ENCODE data around the gene GIGYF2. TPM values are rescaled to one million over a fixed set of nuclear protein-coding genes. Genes with fewer than 3 reads are reported as not detected.

The GIGYF2 gene
- total RNA-seq, 1 experiment from 2014 or later: 60.6 TPM

DNA sequence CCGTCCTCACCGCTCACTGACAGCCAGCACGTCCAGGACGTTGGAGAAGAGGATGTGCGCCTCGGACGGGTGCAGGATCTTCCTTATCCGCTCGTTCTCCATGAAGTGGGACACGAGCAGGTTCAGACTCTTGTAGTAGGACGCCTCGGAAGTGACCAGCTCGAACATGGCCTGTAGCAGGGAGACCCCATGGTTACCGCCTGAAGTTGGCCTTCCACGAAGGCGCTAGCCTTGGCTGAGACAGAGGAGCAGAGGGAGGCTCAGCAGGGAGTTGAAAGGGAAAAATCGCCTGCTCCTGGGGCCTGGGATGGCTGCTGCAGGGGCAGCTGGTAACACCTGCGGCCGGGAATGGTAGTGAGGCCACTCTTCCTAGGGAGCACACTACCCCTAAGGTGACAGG lies 197.6 kb downstream of the GIGYF2 start:
- POLR2A ChIA-PET: interaction anchor here (0.7 kb wide), 1 partner anchor 58 kb away, joined by 3 read pairs; no protein-coding TSS in a partner anchor
- CTCF ChIA-PET: no interaction called here
- Histone ChIP-seq H3K27me3 (ENCODE audit: insufficient read depth, low read length) (no peaks in the 10 kb centered on the region), H3K9ac (ENCODE audit: low read length) (no peak overlapping the region), H4K20me1 (ENCODE audit: insufficient read depth) (no peaks in the 10 kb centered on the region), H3K4me1 (ENCODE audit: control insufficient read depth in 1 of 2, insufficient read depth in 2 of 2, low read length in 2 of 2) (peaks cover 15 to 38% of the 10 kb centered on the region in 2 experiments), H3K9me3 (ENCODE audit: control insufficient read depth in 1 of 2, insufficient read depth in 1 of 2, low read depth in 1 of 2, low read length in 2 of 2) (no peaks in the 10 kb centered on the region), H3K4me2 (ENCODE audit: low read length) (no peak overlapping the region), H3K36me3 (ENCODE audit: control insufficient read depth in 1 of 2, insufficient read depth in 2 of 2, low read length in 2 of 2) (no peaks in the 10 kb centered on the region), H3K79me2 (ENCODE audit: insufficient read depth, low read length) (no peaks in the 10 kb centered on the region), H3K27ac (ENCODE audit: low read depth, low read length) (no peak overlapping the region), H3K4me3 (replicated peaks in 1 of 2; ENCODE audit: low read depth in 1 of 2, low read length in 2 of 2) (no peak overlapping the region), H2AFZ (ENCODE audit: low read depth, low read length, poor library complexity, severe bottlenecking) (no peak overlapping the region), H3K9me2 (ENCODE audit: insufficient read depth) (no peaks in the 10 kb centered on the region)
- no peak for ATAC-seq
- no TSS peak for BruUV-seq (replicated peaks)
- DNase-seq (ENCODE audit: low read depth, low spot score): no peak
- RAD21 ChIA-PET (ENCODE audit: low non-redundant PET in 1 of 2, low total read pairs in 2 of 2, uncharacterized antibody in 2 of 2, unreplicated experiment in 2 of 2): no interaction called here
- TF ChIP-seq TCF7L2 (IDR thresholded peaks at IDR 0.05; ENCODE audit: borderline replicate concordance, extremely low read depth, insufficient read depth, insufficient read length) (no peak), REST (IDR thresholded peaks at IDR 0.05; ENCODE audit: low read depth) (no peak), MAX (IDR thresholded peaks at IDR 0.05) (no peak), JUND (IDR thresholded peaks at IDR 0.05) (no peak), CEBPB (IDR thresholded peaks at IDR 0.05; ENCODE audit: low read depth) (no peak), RAD21 (IDR thresholded peaks at IDR 0.05; ENCODE audit: low read depth) (no peak), ZNF274 (IDR thresholded peaks at IDR 0.05; ENCODE audit: low read depth, low read length) (no peak), SP1 (IDR thresholded peaks at IDR 0.05; ENCODE audit: low read depth) (no peak), ZBTB33 (IDR thresholded peaks at IDR 0.05; ENCODE audit: extremely low read depth, insufficient replicate concordance, low read length) (no peak), POLR2A (IDR thresholded peaks at IDR 0.05; ENCODE audit: borderline replicate concordance, extremely low read depth, insufficient read depth, insufficient read length) (no peak), FOSL1 (IDR thresholded peaks at IDR 0.05; ENCODE audit: low read depth) (no peak), EZH2 (IDR thresholded peaks at IDR 0.05) (no peak), EGR1 (IDR thresholded peaks at IDR 0.05; ENCODE audit: low read depth) (no peak)
- TF ChIP-seq, protein P1, sequence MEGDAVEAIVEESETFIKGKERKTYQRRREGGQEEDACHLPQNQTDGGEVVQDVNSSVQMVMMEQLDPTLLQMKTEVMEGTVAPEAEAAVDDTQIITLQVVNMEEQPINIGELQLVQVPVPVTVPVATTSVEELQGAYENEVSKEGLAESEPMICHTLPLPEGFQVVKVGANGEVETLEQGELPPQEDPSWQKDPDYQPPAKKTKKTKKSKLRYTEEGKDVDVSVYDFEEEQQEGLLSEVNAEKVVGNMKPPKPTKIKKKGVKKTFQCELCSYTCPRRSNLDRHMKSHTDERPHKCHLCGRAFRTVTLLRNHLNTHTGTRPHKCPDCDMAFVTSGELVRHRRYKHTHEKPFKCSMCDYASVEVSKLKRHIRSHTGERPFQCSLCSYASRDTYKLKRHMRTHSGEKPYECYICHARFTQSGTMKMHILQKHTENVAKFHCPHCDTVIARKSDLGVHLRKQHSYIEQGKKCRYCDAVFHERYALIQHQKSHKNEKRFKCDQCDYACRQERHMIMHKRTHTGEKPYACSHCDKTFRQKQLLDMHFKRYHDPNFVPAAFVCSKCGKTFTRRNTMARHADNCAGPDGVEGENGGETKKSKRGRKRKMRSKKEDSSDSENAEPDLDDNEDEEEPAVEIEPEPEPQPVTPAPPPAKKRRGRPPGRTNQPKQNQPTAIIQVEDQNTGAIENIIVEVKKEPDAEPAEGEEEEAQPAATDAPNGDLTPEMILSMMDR (IDR thresholded peaks at IDR 0.05 in 2 of 3, conservative IDR thresholded peaks at IDR 0.05 in 1 of 3; ENCODE audit: borderline replicate concordance in 1 of 3, insufficient read depth in 1 of 3, low read depth in 2 of 3, low read length in 2 of 3): no peak
- intact Hi-C loops (cut with micrococcal nuclease): loop anchor here (5.0 kb wide), 1 partner anchor 93 kb away; no protein-coding TSS in a partner anchor

All from HCT116 (cell line).